ENCODE results near the gene HP. TPM values are rescaled to one million over a fixed set of nuclear protein-coding genes. Genes with fewer than 3 reads are reported as not detected.

The HP gene
- total and polyA plus RNA-seq, 2 of the 4 experiments (the other 2 are of a cell fraction): not detected

GRCh38 chr16:72107371-72107770 is 53.1 kb downstream of the HP start:
- ATAC-seq (ENCODE audit: low read depth) (no peak), DNase-seq (no peak)
- no peak overlapping the region for H3K14ac ChIP-seq (replicated peaks; ENCODE audit: low read depth, low read length)
- 95% methylated on average over 8 of the region's 17 CpGs; no CpG with 5 or more reads in 1 of the 2 experiments for WGBS, 2 experiments (ENCODE audit: extremely low coverage in 2 of 2, insufficient read length in 1 of 2)
- CTCF ChIA-PET: no interaction called here
- no peak overlapping the region for H3K56ac ChIP-seq (ENCODE audit: extremely low read depth, insufficient read depth, low read length)
- H2AK9ac ChIP-seq (replicated peaks; ENCODE audit: low read depth, low read length, poor library complexity): no peak overlapping the region
- no peak overlapping the region for H2AFZ ChIP-seq (replicated peaks; ENCODE audit: low read length, poor library complexity)
- H3K79me1 ChIP-seq (ENCODE audit: low read depth in 1 of 2, low read length in 2 of 2): no peaks in the 10 kb centered on the region
- no peaks in the 10 kb centered on the region for H3K4me1 ChIP-seq (ENCODE audit: control insufficient read depth, insufficient read depth, low read length)
- no peak overlapping the region for H3K4me2 ChIP-seq (ENCODE audit: low read depth, low read length)
- no peak overlapping the region for H4K91ac ChIP-seq (ENCODE audit: insufficient read depth, low read depth, low read length)
- peaks cover 90% of the 10 kb centered on the region for H3K36me3 ChIP-seq (ENCODE audit: control insufficient read depth, insufficient read depth, low read length)
- H3K18ac ChIP-seq (ENCODE audit: low read depth, low read length): no peak overlapping the region
- H2BK5ac ChIP-seq (ENCODE audit: low read depth, low read length, poor library complexity, severe bottlenecking): no peak overlapping the region
- H3K9ac ChIP-seq (ENCODE audit: low read depth, low read length): no peak overlapping the region
- H4K5ac ChIP-seq (ENCODE audit: low read depth, low read length): no peak overlapping the region
- TF ChIP-seq BHLHE40 (IDR thresholded peaks at IDR 0.05; ENCODE audit: low read depth, low read length): no peak
- no peak for TF ChIP-seq ELK1 (IDR thresholded peaks at IDR 0.05; ENCODE audit: borderline replicate concordance, low read depth, low read length)
- no peak for TF ChIP-seq POLR2A (IDR thresholded peaks at IDR 0.05; ENCODE audit: low read depth, low read length)
- TF ChIP-seq RCOR1 (IDR thresholded peaks at IDR 0.05; ENCODE audit: insufficient replicate concordance, low read length): no peak
- no peak for TF ChIP-seq MAZ (IDR thresholded peaks at IDR 0.05; ENCODE audit: borderline replicate concordance, low read depth, low read length)
- no peak for TF ChIP-seq RFX5 (IDR thresholded peaks at IDR 0.05; ENCODE audit: low read depth, low read length)
- TF ChIP-seq MXI1 (IDR thresholded peaks at IDR 0.05; ENCODE audit: borderline replicate concordance, low read depth, low read length): no peak
- no peak for TF ChIP-seq CEBPB (IDR thresholded peaks at IDR 0.05; ENCODE audit: low read depth, low read length)
- TF ChIP-seq SMC3 (IDR thresholded peaks at IDR 0.05; ENCODE audit: low read depth, low read length): no peak
- TF ChIP-seq CTCF (conservative IDR thresholded peaks at IDR 0.05; ENCODE audit: low read depth, low read length): no peak
- TF ChIP-seq FOS (IDR thresholded peaks at IDR 0.05; ENCODE audit: low read depth, low read length): no peak
- no peak for TF ChIP-seq MAFK (IDR thresholded peaks at IDR 0.05; ENCODE audit: low read depth, low read length)
- TF ChIP-seq NFE2L2 (IDR thresholded peaks at IDR 0.05; ENCODE audit: low read depth, low read length): no peak
- TF ChIP-seq USF2 (IDR thresholded peaks at IDR 0.05; ENCODE audit: low read depth, low read length): no peak
- no peak overlapping the region for H3K23ac ChIP-seq (ENCODE audit: low read depth, low read length)
- H2BK120ac ChIP-seq (ENCODE audit: low read depth, low read length): no peak overlapping the region
- H2AK5ac ChIP-seq (ENCODE audit: low read depth, low read length): no peak overlapping the region
- in situ Hi-C loops (cut with MboI; ENCODE audit: low sequenced_read_pairs): no loop called here
- H3K4ac ChIP-seq (ENCODE audit: low read depth, low read length): no peak overlapping the region
- H2BK15ac ChIP-seq (ENCODE audit: low read depth, low read length): no peak overlapping the region
- no peak overlapping the region for H3K4me3 ChIP-seq (ENCODE audit: insufficient read depth, low read depth, low read length)
- H3K27ac ChIP-seq (ENCODE audit: insufficient read depth, low read length): no peak overlapping the region
- no peaks in the 10 kb centered on the region for H4K20me1 ChIP-seq (ENCODE audit: insufficient read depth, low read length)
- no peaks in the 10 kb centered on the region for H3K27me3 ChIP-seq (ENCODE audit: control insufficient read depth, insufficient read depth, low read length)
- dilution Hi-C loops (cut with HindIII; ENCODE audit: low sequenced_read_pairs, unreplicated experiment): no loop called here
- no peaks in the 10 kb centered on the region for H3K9me3 ChIP-seq (ENCODE audit: control insufficient read depth, insufficient read depth, low read length)
- no TSS peak for BruUV-seq (replicated peaks)
- H2BK20ac ChIP-seq (ENCODE audit: low read depth, low read length): no peak overlapping the region
- POLR2A ChIA-PET (ENCODE audit: unreplicated experiment): no interaction called here
- no peaks in the 10 kb centered on the region; the same call in 1 of the 2 replicates for H3K9me1 ChIP-seq (ENCODE audit: insufficient read depth, low read length)
- H4K8ac ChIP-seq (ENCODE audit: low read depth in 2 of 2, low read length in 2 of 2): no peak overlapping the region
- intact Hi-C loops (cut with micrococcal nuclease): no loop called here

All from IMR-90 (cell line).